ENCODE data around the gene OR5K4. TPM values are rescaled to one million over a fixed set of nuclear protein-coding genes. Genes with fewer than 3 reads are reported as not detected.
A peak's percentile ranks its signal among the peaks of the same experiment; 100 is the strongest.

The OR5K4 gene, protein sequence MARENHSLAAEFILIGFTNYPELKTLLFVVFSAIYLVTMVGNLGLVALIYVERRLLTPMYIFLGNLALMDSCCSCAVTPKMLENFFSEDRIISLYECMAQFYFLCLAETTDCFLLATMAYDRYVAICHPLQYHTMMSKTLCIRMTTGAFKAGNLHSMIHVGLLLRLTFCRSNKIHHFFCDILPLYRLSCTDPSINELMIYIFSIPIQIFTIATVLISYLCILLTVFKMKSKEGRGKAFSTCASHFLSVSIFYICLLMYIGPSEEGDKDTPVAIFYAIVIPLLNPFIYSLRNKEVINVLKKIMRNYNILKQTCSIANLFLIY
- total RNA-seq (not detected), total RNA-seq (0 reads per million in 2 donors)

GRCh38 chr3:98353554-98353953, at the start of gene OR5K4:
TSS of gene OR5K4 (plus strand) at chr3:98353854. CDS start at chr3:98353854, 0 bp downstream.
- no peak for ATAC-seq
- Mint-ChIP-seq H3K4me1 (peaks cover 2% of the 10 kb centered on the region), H3K36me3 (ENCODE audit: low read depth) (no peaks in the 10 kb centered on the region), H3K27me3 (peaks cover 23% of the 10 kb centered on the region), H3K27ac (no peak within 1 kb of the TSS), H3K4me3 (no peak within 1 kb of the TSS)
- no peak for DNase-seq
- no peaks in the 10 kb centered on the region for H3K9me3 ChIP-seq (ENCODE audit: control insufficient read depth, low read length, poor library complexity, severe bottlenecking)

DNA sequence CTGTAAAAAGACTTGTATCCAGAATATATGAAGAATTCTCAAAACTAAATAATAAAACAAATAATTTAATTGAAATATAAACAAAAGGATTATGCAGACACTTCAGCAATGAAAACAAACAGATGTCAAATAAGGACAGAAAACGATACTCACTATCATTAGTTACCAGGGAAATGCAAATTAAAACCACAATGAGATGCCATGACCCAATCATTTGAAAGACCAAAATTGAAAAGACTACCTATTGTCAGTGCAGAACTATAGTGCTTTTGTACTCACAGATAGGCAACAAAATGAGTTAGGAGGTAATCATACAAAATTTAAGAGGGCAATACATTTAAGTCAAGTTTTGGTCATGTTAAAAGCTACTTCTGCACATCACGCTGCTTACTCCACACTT, 31.6 kb upstream of the OR5K4 start:
- DNase-seq (no peak), ATAC-seq (no peak)
- Mint-ChIP-seq H3K4me1 (no peaks in the 10 kb centered on the region), H3K4me3 (no peak overlapping the region), H3K27ac (no peak overlapping the region), H3K27me3 (peaks cover 24% of the 10 kb centered on the region), H3K36me3 (ENCODE audit: low read depth) (peaks cover 2% of the 10 kb centered on the region)
- peaks cover 2% of the 10 kb centered on the region for H3K9me3 ChIP-seq (ENCODE audit: control insufficient read depth, low read length, poor library complexity, severe bottlenecking)

GRCh38 chr3:98322686-98323085, 31.0 kb upstream of the OR5K4 start:
- peaks cover 2% of the 10 kb centered on the region for H3K36me3 Mint-ChIP-seq (ENCODE audit: low read depth)
- no peak overlapping the region for H3K27ac Mint-ChIP-seq
- H3K4me3 Mint-ChIP-seq: no peak overlapping the region
- peaks cover 29% of the 10 kb centered on the region for H3K27me3 Mint-ChIP-seq
- no peaks in the 10 kb centered on the region for H3K4me1 Mint-ChIP-seq
- DNase-seq (no peak), ATAC-seq (no peak)
- peaks cover 2% of the 10 kb centered on the region for H3K9me3 ChIP-seq (ENCODE audit: control insufficient read depth, low read length, poor library complexity, severe bottlenecking)

DNA sequence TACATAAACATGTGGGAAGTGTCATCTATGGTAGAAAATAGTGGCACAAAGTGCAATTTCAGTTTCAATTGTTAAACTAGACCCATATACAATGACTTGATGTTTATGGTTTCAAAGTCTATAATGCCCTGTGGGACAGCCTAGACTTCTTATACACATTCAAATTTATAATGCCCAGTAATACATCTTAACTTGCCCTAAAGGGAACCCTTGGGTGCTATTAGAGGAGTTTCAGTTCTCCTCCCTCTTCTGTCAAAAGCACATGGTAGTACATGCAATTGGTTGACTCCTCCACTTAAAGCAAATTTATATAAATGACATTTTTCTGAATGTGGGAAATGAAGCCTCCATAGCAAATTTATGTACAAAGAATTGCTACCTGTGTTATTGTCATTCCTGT, 30.2 kb upstream of the OR5K4 start:
- H3K4me1 Mint-ChIP-seq: no peaks in the 10 kb centered on the region
- ATAC-seq (no peak), DNase-seq (no peak)
- H3K36me3 Mint-ChIP-seq (ENCODE audit: low read depth): peaks cover 2% of the 10 kb centered on the region
- peaks cover 2% of the 10 kb centered on the region for H3K9me3 ChIP-seq (ENCODE audit: control insufficient read depth, low read length, poor library complexity, severe bottlenecking)
- H3K4me3 Mint-ChIP-seq: no peak overlapping the region
- no peak overlapping the region for H3K27ac Mint-ChIP-seq
- peaks cover 37% of the 10 kb centered on the region for H3K27me3 Mint-ChIP-seq

DNA sequence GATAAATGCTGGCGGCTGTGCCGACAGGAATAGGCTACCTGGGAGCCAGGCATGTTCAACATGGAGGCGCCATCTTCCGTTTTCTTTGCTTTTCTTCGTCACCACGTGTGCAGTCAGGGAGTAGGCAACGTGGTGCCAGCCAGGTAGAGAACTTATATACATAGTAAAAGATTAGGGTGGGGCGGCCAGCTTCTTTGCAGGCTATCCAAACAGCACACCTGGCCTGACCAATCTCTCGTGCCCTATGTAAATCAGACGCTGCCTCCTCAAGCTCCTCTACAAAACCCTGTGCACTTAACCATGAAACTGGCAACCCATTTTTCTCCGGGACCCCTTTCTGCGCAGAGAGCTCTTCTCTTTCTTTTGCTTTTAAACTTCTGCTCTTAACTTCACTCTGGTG, 28.6 kb upstream of the OR5K4 start:
- H3K9me3 ChIP-seq (ENCODE audit: control insufficient read depth, low read length, poor library complexity, severe bottlenecking): peaks cover 2% of the 10 kb centered on the region
- peaks cover 4% of the 10 kb centered on the region for H3K36me3 Mint-ChIP-seq (ENCODE audit: low read depth)
- no peak overlapping the region for H3K27ac Mint-ChIP-seq
- no peak overlapping the region for H3K4me3 Mint-ChIP-seq
- DNase-seq (no peak), ATAC-seq (no peak)
- H3K27me3 Mint-ChIP-seq: peaks cover 46% of the 10 kb centered on the region
- H3K4me1 Mint-ChIP-seq: peaks cover 4% of the 10 kb centered on the region

- no peak for DNase-seq
- no peak overlapping the region for H3K27ac Mint-ChIP-seq
- H3K4me1 Mint-ChIP-seq: peaks cover 4% of the 10 kb centered on the region
- no peak overlapping the region for H3K4me3 Mint-ChIP-seq
- peaks cover 2% of the 10 kb centered on the region for H3K9me3 ChIP-seq (ENCODE audit: control insufficient read depth, low read length, poor library complexity, severe bottlenecking)
- peaks cover 58% of the 10 kb centered on the region for H3K27me3 Mint-ChIP-seq
- peaks cover 4% of the 10 kb centered on the region for H3K36me3 Mint-ChIP-seq (ENCODE audit: low read depth)
- no peak for ATAC-seq
These were observed 27.4 kb upstream of the OR5K4 start for GRCh38 chr3:98326105-98326893.

DNA sequence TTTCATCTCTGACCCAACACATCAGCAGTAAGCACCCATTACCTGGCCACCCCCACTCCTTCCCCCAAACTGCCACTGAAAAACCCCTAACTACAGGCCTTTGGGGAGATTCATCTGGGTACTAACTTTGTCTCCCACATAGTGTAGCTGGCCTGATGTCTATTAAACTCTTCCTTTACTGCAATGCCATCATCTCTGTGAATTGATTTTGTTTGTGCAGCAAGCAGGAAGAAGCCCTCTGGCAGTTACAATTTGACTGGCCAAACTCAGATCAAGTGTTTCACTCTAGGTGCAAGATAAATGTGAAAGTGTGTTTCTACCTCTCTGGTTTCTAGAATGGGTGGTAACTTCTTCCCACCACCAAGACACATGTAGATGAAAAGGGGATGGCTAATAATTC, 26.7 kb upstream of the OR5K4 start:
- H3K27ac Mint-ChIP-seq: no peak overlapping the region
- H3K27me3 Mint-ChIP-seq: peaks cover 64% of the 10 kb centered on the region
- H3K36me3 Mint-ChIP-seq (ENCODE audit: low read depth): peaks cover 4% of the 10 kb centered on the region
- DNase-seq (no peak), ATAC-seq (no peak)
- peaks cover 4% of the 10 kb centered on the region for H3K4me1 Mint-ChIP-seq
- peaks cover 2% of the 10 kb centered on the region for H3K9me3 ChIP-seq (ENCODE audit: control insufficient read depth, low read length, poor library complexity, severe bottlenecking)
- no peak overlapping the region for H3K4me3 Mint-ChIP-seq

GRCh38 chr3:98328933-98329332, 24.7 kb upstream of the OR5K4 start:
- H3K27ac Mint-ChIP-seq: no peak overlapping the region

GRCh38 chr3:98329392-98330124, 24.1 kb upstream of the OR5K4 start:
- ATAC-seq: peak; percentile 87
- H3K36me3 Mint-ChIP-seq (ENCODE audit: low read depth): peaks cover 4% of the 10 kb centered on the region
- peaks cover 85% of the 10 kb centered on the region for H3K27me3 Mint-ChIP-seq
- H3K4me3 Mint-ChIP-seq: no peak overlapping the region
- H3K9me3 ChIP-seq (ENCODE audit: control insufficient read depth, low read length, poor library complexity, severe bottlenecking): peaks cover 2% of the 10 kb centered on the region
- peaks cover 6% of the 10 kb centered on the region for H3K4me1 Mint-ChIP-seq
- peak overlapping the region; percentile 21 for H3K27ac Mint-ChIP-seq
- DNase-seq: peak; percentile 12 to 41 (median 18)

More at GRCh38 chr3:98328933-98329332, 24.7 kb upstream of the OR5K4 start:
- Mint-ChIP-seq H3K27me3 (peaks cover 79% of the 10 kb centered on the region), H3K36me3 (ENCODE audit: low read depth) (peaks cover 4% of the 10 kb centered on the region), H3K4me1 (peaks cover 6% of the 10 kb centered on the region), H3K4me3 (no peak overlapping the region)
- H3K9me3 ChIP-seq (ENCODE audit: control insufficient read depth, low read length, poor library complexity, severe bottlenecking): peaks cover 2% of the 10 kb centered on the region
- ATAC-seq (peak; percentile 6), DNase-seq (no peak)

- Mint-ChIP-seq H3K4me1 (peaks cover 6% of the 10 kb centered on the region), H3K27me3 (peaks cover 77% of the 10 kb centered on the region), H3K27ac (no peak overlapping the region), H3K36me3 (ENCODE audit: low read depth) (peaks cover 2% of the 10 kb centered on the region), H3K4me3 (peak overlapping the region; percentile 25)
- ATAC-seq (no peak), DNase-seq (no peak)
- H3K9me3 ChIP-seq (ENCODE audit: control insufficient read depth, low read length, poor library complexity, severe bottlenecking): no peaks in the 10 kb centered on the region
These were observed 22.3 kb upstream of the OR5K4 start for GRCh38 chr3:98331329-98331728.

- H3K27ac Mint-ChIP-seq: no peak overlapping the region
- H3K9me3 ChIP-seq (ENCODE audit: control insufficient read depth, low read length, poor library complexity, severe bottlenecking): no peaks in the 10 kb centered on the region
- no peak overlapping the region for H3K4me3 Mint-ChIP-seq
- peak in 1 of 3 donors; percentile 8 for DNase-seq
- peaks cover 6% of the 10 kb centered on the region for H3K4me1 Mint-ChIP-seq
- peaks cover 56% of the 10 kb centered on the region for H3K27me3 Mint-ChIP-seq
- peaks cover 2% of the 10 kb centered on the region for H3K36me3 Mint-ChIP-seq (ENCODE audit: low read depth)
- peak; percentile 70 for ATAC-seq
These were observed 19.6 kb upstream of the OR5K4 start for GRCh38 chr3:98333989-98334606.

- no peak for DNase-seq
- no peak overlapping the region for H3K4me3 Mint-ChIP-seq
- H3K27me3 Mint-ChIP-seq: peaks cover 18% of the 10 kb centered on the region
- no peak for ATAC-seq
- H3K36me3 Mint-ChIP-seq (ENCODE audit: low read depth): no peaks in the 10 kb centered on the region
- no peaks in the 10 kb centered on the region for H3K4me1 Mint-ChIP-seq
- no peaks in the 10 kb centered on the region for H3K9me3 ChIP-seq (ENCODE audit: control insufficient read depth, low read length, poor library complexity, severe bottlenecking)
- H3K27ac Mint-ChIP-seq: no peak overlapping the region
These were observed 14.6 kb upstream of the OR5K4 start for GRCh38 chr3:98339031-98339430.

DNA sequence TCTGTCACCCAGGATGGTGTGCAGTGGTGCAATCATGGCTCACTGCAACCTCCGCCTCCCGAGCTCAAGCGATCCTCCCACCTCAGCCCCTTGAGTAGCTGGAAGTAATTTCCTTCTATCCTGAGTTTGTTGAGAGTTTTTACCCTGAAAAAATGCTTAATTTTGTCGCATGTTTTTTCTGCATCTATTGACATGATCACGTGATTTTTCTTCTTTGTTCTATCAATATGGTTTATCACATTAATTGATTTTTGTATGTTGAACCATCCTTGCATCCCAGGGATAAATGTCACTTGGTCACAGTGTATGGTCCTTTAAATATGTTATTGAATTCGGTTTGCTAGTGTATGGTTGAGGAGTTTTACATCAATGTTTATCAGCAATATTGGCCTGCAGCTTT, 11.9 kb upstream of the OR5K4 start:
- H3K4me1 Mint-ChIP-seq: no peaks in the 10 kb centered on the region
- no peaks in the 10 kb centered on the region for H3K9me3 ChIP-seq (ENCODE audit: control insufficient read depth, low read length, poor library complexity, severe bottlenecking)
- ATAC-seq (no peak), DNase-seq (no peak)
- peaks cover 6% of the 10 kb centered on the region for H3K27me3 Mint-ChIP-seq
- no peak overlapping the region for H3K4me3 Mint-ChIP-seq
- H3K27ac Mint-ChIP-seq: no peak overlapping the region
- H3K36me3 Mint-ChIP-seq (ENCODE audit: low read depth): no peaks in the 10 kb centered on the region
